ENCODE data around the gene ITGA11. TPM values are rescaled to one million over a fixed set of nuclear protein-coding genes. Genes with fewer than 3 reads are reported as not detected.

Gene ITGA11
- total and polyA plus RNA-seq, 12 donors: 1.4 to 25.9 (median 12.3) TPM

DNA sequence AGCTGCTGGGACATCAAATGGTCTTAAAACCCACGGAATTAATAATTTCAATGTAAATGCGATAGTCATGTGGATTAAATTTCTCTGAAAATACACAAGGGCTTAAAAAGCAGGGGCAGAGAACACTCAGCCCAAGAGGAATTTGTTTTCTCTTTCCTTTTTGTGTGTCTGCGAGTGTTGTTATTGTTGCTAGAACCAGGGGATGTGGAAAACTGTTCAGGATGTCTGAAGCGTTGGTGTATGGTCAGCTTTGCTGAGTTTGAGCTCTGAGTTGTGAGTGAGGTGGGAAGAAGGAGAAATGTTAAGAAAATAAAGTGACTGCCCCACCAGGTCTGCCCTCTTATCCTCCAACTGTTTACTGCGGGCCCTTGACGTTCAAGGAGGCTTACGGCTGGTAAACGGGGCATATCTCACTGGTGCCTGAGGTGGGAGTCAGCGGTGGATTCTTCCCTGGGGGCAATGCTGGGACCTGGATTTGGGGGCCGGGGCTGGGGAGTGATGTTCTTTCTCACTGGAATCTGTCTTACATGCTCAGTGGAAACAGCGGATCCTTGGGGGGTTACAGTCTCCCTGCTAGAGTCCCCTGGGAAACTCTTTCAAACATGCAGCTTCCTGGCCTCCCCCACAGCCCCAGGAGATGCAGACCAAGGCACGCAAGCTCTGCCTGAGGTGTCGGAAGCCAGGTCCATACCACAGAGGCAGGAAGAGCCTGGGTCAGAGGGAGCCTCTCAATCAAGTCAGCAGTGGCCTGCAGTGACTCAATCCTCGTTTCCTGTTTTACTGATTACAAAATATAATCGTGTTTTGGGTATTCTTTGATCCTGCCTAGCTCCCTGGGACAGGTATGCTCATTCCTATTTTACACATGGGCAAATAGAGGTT, 41.8 kb downstream of the ITGA11 start:
- TF ChIP-seq, protein P1, sequence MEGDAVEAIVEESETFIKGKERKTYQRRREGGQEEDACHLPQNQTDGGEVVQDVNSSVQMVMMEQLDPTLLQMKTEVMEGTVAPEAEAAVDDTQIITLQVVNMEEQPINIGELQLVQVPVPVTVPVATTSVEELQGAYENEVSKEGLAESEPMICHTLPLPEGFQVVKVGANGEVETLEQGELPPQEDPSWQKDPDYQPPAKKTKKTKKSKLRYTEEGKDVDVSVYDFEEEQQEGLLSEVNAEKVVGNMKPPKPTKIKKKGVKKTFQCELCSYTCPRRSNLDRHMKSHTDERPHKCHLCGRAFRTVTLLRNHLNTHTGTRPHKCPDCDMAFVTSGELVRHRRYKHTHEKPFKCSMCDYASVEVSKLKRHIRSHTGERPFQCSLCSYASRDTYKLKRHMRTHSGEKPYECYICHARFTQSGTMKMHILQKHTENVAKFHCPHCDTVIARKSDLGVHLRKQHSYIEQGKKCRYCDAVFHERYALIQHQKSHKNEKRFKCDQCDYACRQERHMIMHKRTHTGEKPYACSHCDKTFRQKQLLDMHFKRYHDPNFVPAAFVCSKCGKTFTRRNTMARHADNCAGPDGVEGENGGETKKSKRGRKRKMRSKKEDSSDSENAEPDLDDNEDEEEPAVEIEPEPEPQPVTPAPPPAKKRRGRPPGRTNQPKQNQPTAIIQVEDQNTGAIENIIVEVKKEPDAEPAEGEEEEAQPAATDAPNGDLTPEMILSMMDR (IDR thresholded peaks at IDR 0.05): no peak
- peaks cover 0 to 7% (median 0%) of the 10 kb centered on the region in 11 donors for H3K9me3 ChIP-seq
- 65 to 68% methylated on average over 15 of the region's 15 CpGs for WGBS, 2 donors
- H3K27me3 ChIP-seq: peaks cover 0 to 5% (median 0%) of the 10 kb centered on the region in 7 donors
- ATAC-seq: peak in 3 of 8 donors; percentile 27 to 80 (median 71)
- H3K36me3 ChIP-seq: no peaks in the 10 kb centered on the region
- no peak for DNase-seq
- peaks cover 0 to 11% (median 0%) of the 10 kb centered on the region in 9 donors for H3K4me1 ChIP-seq
- intact Hi-C loops (cut with DNase I): loop anchor here in 3 of 10 donors (5.0 to 10.0 kb wide), 3 partner anchors 65 to 143 kb away; no protein-coding TSS in a partner anchor
- no peak overlapping the region for H3K4me3 ChIP-seq
- no peak overlapping the region for H3K27ac ChIP-seq

DNA sequence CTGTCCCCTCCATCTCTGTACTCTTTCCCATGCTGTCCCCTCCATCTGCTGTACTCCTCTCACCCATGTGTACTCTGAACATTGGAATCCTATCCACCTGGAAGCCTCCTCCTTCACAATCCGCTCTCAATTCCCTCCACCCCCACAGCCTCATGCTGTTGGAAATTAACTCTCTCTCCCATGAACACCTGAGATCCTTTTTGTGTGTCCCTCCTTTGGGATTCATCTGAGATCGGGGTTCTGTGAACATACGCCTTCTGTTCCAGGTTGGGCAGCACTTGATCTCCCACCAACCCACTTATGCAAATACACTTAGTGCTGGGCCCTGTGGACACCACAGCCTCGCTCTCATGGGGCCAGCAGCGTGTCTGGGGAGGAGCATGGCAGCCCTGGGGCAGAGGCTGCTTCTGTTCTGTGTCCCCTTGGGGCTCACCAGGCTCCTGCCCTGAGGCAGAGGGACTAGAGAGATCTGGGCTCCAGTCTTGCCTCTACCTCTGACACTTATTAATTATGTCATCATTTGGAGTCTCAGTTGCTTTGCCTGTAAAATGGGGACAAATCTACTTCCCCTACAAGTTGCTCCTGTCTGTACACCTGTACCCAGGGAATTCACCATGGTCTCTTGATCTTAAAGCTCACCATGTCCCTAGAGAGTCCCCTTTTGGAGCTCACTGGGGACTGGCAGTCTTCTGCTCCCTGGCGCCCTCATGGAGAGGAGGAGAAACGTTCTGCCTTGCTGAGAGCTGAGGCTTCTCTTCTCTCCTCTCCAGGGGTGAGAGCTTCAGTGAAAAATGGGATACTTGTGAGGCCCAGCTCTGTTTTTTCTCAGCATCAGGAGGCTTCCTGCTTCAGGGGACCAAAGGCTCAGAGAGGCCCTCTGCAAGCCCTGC, 42.7 kb downstream of the ITGA11 start:
- peaks cover 0 to 7% (median 0%) of the 10 kb centered on the region in 11 donors for H3K9me3 ChIP-seq
- H3K4me3 ChIP-seq: no peak overlapping the region
- peaks cover 0 to 5% (median 0%) of the 10 kb centered on the region in 7 donors for H3K27me3 ChIP-seq
- ATAC-seq (no peak), DNase-seq (no peak)
- no peak overlapping the region for H3K27ac ChIP-seq
- no peaks in the 10 kb centered on the region for H3K36me3 ChIP-seq
- intact Hi-C loops (cut with DNase I): loop anchor here in 2 of 10 donors (5.0 kb wide), 2 partner anchors 137 to 142 kb away; no protein-coding TSS in a partner anchor
- TF ChIP-seq, protein P1 (IDR thresholded peaks at IDR 0.05): no peak
- peaks cover 0 to 12% (median 0%) of the 10 kb centered on the region in 9 donors for H3K4me1 ChIP-seq
- WGBS, 2 donors: 86 to 89% methylated on average over 7 of the region's 7 CpGs

DNA sequence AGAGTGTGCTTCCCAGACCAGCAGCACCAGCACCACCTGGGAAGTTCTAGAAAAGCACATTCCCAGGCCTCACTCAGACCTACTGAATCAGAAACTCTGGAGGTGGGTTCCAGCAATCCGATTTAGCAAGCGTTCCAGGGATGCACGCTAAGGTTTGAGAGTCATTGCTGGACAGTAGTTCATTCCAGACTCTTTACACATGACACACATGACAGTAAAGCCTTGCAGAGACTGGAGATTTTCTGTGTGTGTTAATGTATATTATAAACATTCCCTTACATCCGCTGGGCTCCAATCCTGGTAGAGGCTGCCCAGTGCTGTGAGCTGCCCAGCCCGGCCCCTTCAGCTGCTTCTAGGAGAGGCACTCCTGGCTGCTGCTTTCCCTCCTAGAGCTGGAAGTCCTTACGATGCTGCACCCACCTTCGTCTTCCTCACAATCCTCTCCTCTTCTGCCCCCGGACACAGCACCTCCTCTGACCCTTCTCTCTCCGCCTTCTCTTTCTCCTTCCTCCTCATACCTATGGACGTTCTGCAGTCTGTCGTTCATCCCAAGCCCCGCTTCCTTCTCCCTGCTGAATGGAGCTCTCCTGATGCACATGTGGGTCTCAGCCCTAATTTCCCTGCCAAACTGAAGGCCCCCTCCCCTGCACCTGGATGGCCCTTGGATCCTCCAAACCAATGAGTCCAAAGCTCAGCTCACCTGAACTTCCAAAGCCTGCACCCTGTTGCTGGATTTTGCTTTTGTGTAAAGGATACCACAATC, 44.4 kb downstream of the ITGA11 start:
- Histone ChIP-seq H3K4me3 (no peak overlapping the region), H3K9me3 (peaks cover 0 to 4% (median 0%) of the 10 kb centered on the region in 11 donors), H3K27me3 (peaks cover 0 to 5% (median 0%) of the 10 kb centered on the region in 7 donors), H3K36me3 (no peaks in the 10 kb centered on the region), H3K27ac (no peak overlapping the region), H3K4me1 (peaks cover 0 to 19% (median 0%) of the 10 kb centered on the region in 9 donors)
- ATAC-seq (no peak), DNase-seq (peak in 1 of 2 donors; percentile 0)
- 92 to 94% methylated on average over 12 of the region's 12 CpGs for WGBS, 2 donors
- intact Hi-C loops (cut with DNase I): loop anchor here in 2 of 10 donors (5.0 kb wide), 2 partner anchors 135 to 140 kb away; no protein-coding TSS in a partner anchor
- TF ChIP-seq, protein P1 (IDR thresholded peaks at IDR 0.05): no peak
